Keratinocyte (primary cell): ENCODE results near the gene PNKP. TPM values are rescaled to one million over a fixed set of nuclear protein-coding genes. Genes with fewer than 3 reads are reported as not detected.

ENCODE experiments used
- DNase-seq: peaks from one replicate; pipeline ENCODE4 v3.0.0-alpha.2; 2011; ENCODE audit warnings: low read depth, missing footprints, low spot score
- FAIRE-seq: peaks from 2 replicates; lab custom pipeline; 2011; peaks lifted over from hg19 to GRCh38; lab: Jason Lieb, UNC
- H2AFZ ChIP-seq: 2 replicates; pipeline ENCODE4 v1.6.0; 2012; ENCODE audit warnings: low read length, control low read depth, inconsistent platforms; ENCODE audit not compliant: control insufficient read depth
- H3K27ac ChIP-seq: 2 replicates; pipeline ENCODE4 v1.5.1; 2011; ENCODE audit warnings: low read length; ENCODE audit not compliant: control insufficient read depth, insufficient read depth
- H3K27me3 ChIP-seq: 3 replicates; pipeline ENCODE4 v1.6.0; 2011; ENCODE audit warnings: low read length; ENCODE audit not compliant: control insufficient read depth, insufficient read depth; ENCODE audit errors: extremely low read depth
- H3K36me3 ChIP-seq, 2 experiments: 2 replicates in 1 of 2; 3 replicates in 1 of 2; pipeline ENCODE4 v1.5.1; 2011; ENCODE audit warnings: low read length in 2 of 2, mild to moderate bottlenecking in 1 of 2; ENCODE audit not compliant: control insufficient read depth in 2 of 2, insufficient read depth in 2 of 2; ENCODE audit errors: extremely low read depth in 1 of 2
- H3K4me1 ChIP-seq: 3 replicates; pipeline ENCODE4 v1.5.1; 2011; ENCODE audit warnings: low read length; ENCODE audit not compliant: control insufficient read depth, insufficient read depth; ENCODE audit errors: extremely low read depth
- H3K4me2 ChIP-seq: 3 replicates; pipeline ENCODE4 v1.6.0; 2011; ENCODE audit warnings: low read depth, low read length; ENCODE audit not compliant: control insufficient read depth, insufficient read depth; ENCODE audit errors: extremely low read depth
- H3K4me3 ChIP-seq, 3 experiments: fragments of 200-600 bp in 1 of 3; sonication (generic) in 1 of 3; 2 replicates in 2 of 3; 3 replicates in 1 of 3; pipeline ENCODE4 v1.5.1; 2011 to 2016; ENCODE audit warnings: low read length in 3 of 3, mild to moderate bottlenecking in 3 of 3, control low read depth in 2 of 3, inconsistent platforms in 1 of 3, low read depth in 1 of 3, mixed read lengths in 1 of 3, mixed run types in 1 of 3, moderate library complexity in 1 of 3; ENCODE audit not compliant: control insufficient read depth in 2 of 3, insufficient read depth in 2 of 3; ENCODE audit errors: extremely low read depth in 1 of 3
- H3K79me2 ChIP-seq: 2 replicates; pipeline ENCODE4 v1.6.0; 2012; ENCODE audit warnings: low read length; ENCODE audit not compliant: control insufficient read depth, insufficient read depth
- H3K9ac ChIP-seq: 3 replicates; pipeline ENCODE4 v1.6.0; 2011; ENCODE audit warnings: low read length; ENCODE audit not compliant: control insufficient read depth, insufficient read depth; ENCODE audit errors: extremely low read depth
- H3K9me1 ChIP-seq: 3 replicates; pipeline ENCODE4 v1.6.0; 2011; ENCODE audit warnings: low read length; ENCODE audit not compliant: control insufficient read depth, insufficient read depth; ENCODE audit errors: extremely low read depth
- H3K9me3 ChIP-seq: 2 replicates; pipeline ENCODE4 v1.5.1; 2012; ENCODE audit warnings: low read depth, low read length; ENCODE audit not compliant: control insufficient read depth
- H4K20me1 ChIP-seq: 3 replicates; pipeline ENCODE4 v1.6.0; 2011; ENCODE audit warnings: low read length; ENCODE audit not compliant: control insufficient read depth, insufficient read depth; ENCODE audit errors: extremely low read depth
- EZH2 ChIP-seq: IDR thresholded peaks from one replicate; pipeline ENCODE4 v1.6.1; 2012; ENCODE audit warnings: inconsistent platforms, mild to moderate bottlenecking, low read length, moderate library complexity
- dilution Hi-C: fragments of 300-500 bp; cut with MboI; formaldehyde crosslinking; loops from one replicate; pipeline ENCODE4 v1.7.0; 2020; ENCODE audit warnings: low sequenced_read_pairs; ENCODE audit not compliant: extremely low pct_ligation_motif_present
- polyA plus RNA-seq, 5 experiments: library from polyadenylated mRNA; depleted of rRNA in 3 of 5; stranded (reverse) in 3 of 5; stranded (forward) in 1 of 5; unstranded in 1 of 5; fragments of >200 nt; gene quantifications; 1 replicate in 1 of 5; 2 replicates in 3 of 5; 3 replicates in 1 of 5; pipeline versions ENCODE4 v1.2.1 to v1.2.3, GENCODE V29; 2011 to 2012; ENCODE audit warnings: missing spikeins in 2 of 5, low read depth in 1 of 5, low replicate concordance in 1 of 5
- TF ChIP-seq, protein P1 (sequence below), 3 experiments: IDR thresholded peaks in 1 of 3; conservative IDR thresholded peaks in 1 of 3; optimal IDR thresholded peaks in 1 of 3; 2 replicates in 2 of 3; 3 replicates in 1 of 3; pipeline versions ENCODE3 to v1.5.1; 2011; ENCODE audit warnings: low read length in 3 of 3, mild to moderate bottlenecking in 3 of 3, moderate library complexity in 2 of 3, control low read depth in 1 of 3, inconsistent platforms in 1 of 3; ENCODE audit not compliant: insufficient read depth in 2 of 3; ENCODE audit errors: extremely low read depth in 1 of 3

PNKP gene
- polyA plus RNA-seq, 1 donor (not counting 4 experiments of a cell fraction or from before 2014, with no cell fraction given), result 19.3 TPM

- no peak for TF ChIP-seq EZH2
- TF ChIP-seq, protein P1, sequence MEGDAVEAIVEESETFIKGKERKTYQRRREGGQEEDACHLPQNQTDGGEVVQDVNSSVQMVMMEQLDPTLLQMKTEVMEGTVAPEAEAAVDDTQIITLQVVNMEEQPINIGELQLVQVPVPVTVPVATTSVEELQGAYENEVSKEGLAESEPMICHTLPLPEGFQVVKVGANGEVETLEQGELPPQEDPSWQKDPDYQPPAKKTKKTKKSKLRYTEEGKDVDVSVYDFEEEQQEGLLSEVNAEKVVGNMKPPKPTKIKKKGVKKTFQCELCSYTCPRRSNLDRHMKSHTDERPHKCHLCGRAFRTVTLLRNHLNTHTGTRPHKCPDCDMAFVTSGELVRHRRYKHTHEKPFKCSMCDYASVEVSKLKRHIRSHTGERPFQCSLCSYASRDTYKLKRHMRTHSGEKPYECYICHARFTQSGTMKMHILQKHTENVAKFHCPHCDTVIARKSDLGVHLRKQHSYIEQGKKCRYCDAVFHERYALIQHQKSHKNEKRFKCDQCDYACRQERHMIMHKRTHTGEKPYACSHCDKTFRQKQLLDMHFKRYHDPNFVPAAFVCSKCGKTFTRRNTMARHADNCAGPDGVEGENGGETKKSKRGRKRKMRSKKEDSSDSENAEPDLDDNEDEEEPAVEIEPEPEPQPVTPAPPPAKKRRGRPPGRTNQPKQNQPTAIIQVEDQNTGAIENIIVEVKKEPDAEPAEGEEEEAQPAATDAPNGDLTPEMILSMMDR (optimal IDR thresholded peaks at IDR 0.05 in 1 of 3, IDR thresholded peaks at IDR 0.05 in 1 of 3, conservative IDR thresholded peaks at IDR 0.05 in 1 of 3; ENCODE audit: extremely low read depth in 1 of 3, insufficient read depth in 2 of 3, low read length in 3 of 3), result no peak
- Histone ChIP-seq H3K9ac (peak within 1 kb of the TSS; percentile 19), H3K9me3 (no peaks in the 10 kb centered on the region), H3K27ac (no peak within 1 kb of the TSS), H3K27me3 (peaks cover 18% of the 10 kb centered on the region), H3K9me1 (no peaks in the 10 kb centered on the region), H3K4me2 (peak within 1 kb of the TSS; percentile 27), H3K4me3 (no peak within 1 kb of the TSS), H3K79me2 (no peaks in the 10 kb centered on the region), H3K36me3 (no peaks in the 10 kb centered on the region), H3K4me1 (peaks cover 4% of the 10 kb centered on the region), H4K20me1 (no peaks in the 10 kb centered on the region), H2AFZ (no peak within 1 kb of the TSS)
- FAIRE-seq, result no peak
- no peak for DNase-seq
- dilution Hi-C loops, result no loop called here
Measured at GRCh38 chr19:49896863-49897621, 29.7 kb upstream of the PNKP start, which contains the start of gene IL4I1. IL4I1 (minus strand) TSS chr19:49896887; CDS start chr19:49896160, 727 bp downstream.

- H3K4me1 ChIP-seq, result peaks cover 4% of the 10 kb centered on the region
- no peak overlapping the region for H3K9ac ChIP-seq
- H3K4me3 ChIP-seq, result no peak overlapping the region
- H3K9me3 ChIP-seq, result no peaks in the 10 kb centered on the region
- TF ChIP-seq EZH2, result no peak
- TF ChIP-seq, protein P1 (optimal IDR thresholded peaks at IDR 0.05 in 1 of 3, IDR thresholded peaks at IDR 0.05 in 1 of 3, conservative IDR thresholded peaks at IDR 0.05 in 1 of 3; ENCODE audit: extremely low read depth in 1 of 3, insufficient read depth in 2 of 3, low read length in 3 of 3), result no peak
- FAIRE-seq (no peak), DNase-seq (no peak)
- H3K9me1 ChIP-seq, result no peaks in the 10 kb centered on the region
- no peak overlapping the region for H2AFZ ChIP-seq
- no peak overlapping the region for H3K4me2 ChIP-seq
- H3K27me3 ChIP-seq, result peaks cover 25% of the 10 kb centered on the region
- dilution Hi-C loops, result no loop called here
- no peak overlapping the region for H3K27ac ChIP-seq
- no peaks in the 10 kb centered on the region for H4K20me1 ChIP-seq
- H3K79me2 ChIP-seq, result no peaks in the 10 kb centered on the region
- no peaks in the 10 kb centered on the region for H3K36me3 ChIP-seq
Measured at GRCh38 chr19:49895566-49896297, 28.4 kb upstream of the PNKP start.
